Stimulated activated CD4-positive, alpha-beta T cell treated with anti-CD3 and anti-CD28 coated beads, TNF-alpha, amount 100 ng/mL, for 4 hours (primary cell): ENCODE results near the gene TXNRD3.

Source experiments
- DNase-seq, 3 experiments: peaks; one replicate each; pipeline ENCODE4 v3.0.0-alpha.2; 2020; ENCODE audit warnings: low read depth in 3 of 3

Gene TXNRD3

GRCh38 chr3:126654571-126655383 lies at the start of gene TXNRD3:
Gene TXNRD3 (minus strand): TSS chr3:126655124.
- peak; percentile 65 to 83 (median 76) for DNase-seq

- DNase-seq, result peak; percentile 93 to 96 (median 96)
Measured at GRCh38 chr3:126703512-126704493, 48.9 kb upstream of the TXNRD3 start, which contains the start of gene CHCHD6. Gene CHCHD6 (plus strand): TSS chr3:126704240. CDS start chr3:126704313, 73 bp downstream.

GRCh38 chr3:126699011-126699410 lies 44.1 kb upstream of the TXNRD3 start:
- no peak for DNase-seq

GRCh38 chr3:126696701-126697267 lies 41.9 kb upstream of the TXNRD3 start:
- no peak for DNase-seq

- no peak for DNase-seq
Measured at GRCh38 chr3:126693921-126694320, 39.0 kb upstream of the TXNRD3 start.

- no peak for DNase-seq
Measured at GRCh38 chr3:126692858-126693257, 37.9 kb upstream of the TXNRD3 start.

GRCh38 chr3:126691765-126692164 lies 36.8 kb upstream of the TXNRD3 start:
- no peak for DNase-seq

- no peak for DNase-seq
Measured at GRCh38 chr3:126685493-126685892, 30.6 kb upstream of the TXNRD3 start.

- no peak for DNase-seq
Measured at GRCh38 chr3:126685021-126685420, 30.1 kb upstream of the TXNRD3 start.

GRCh38 chr3:126684218-126684751 lies 29.4 kb upstream of the TXNRD3 start:
- no peak for DNase-seq

GRCh38 chr3:126683069-126683468 lies 28.1 kb upstream of the TXNRD3 start:
- DNase-seq, result no peak

GRCh38 chr3:126682009-126682408 lies 27.1 kb upstream of the TXNRD3 start:
- no peak for DNase-seq

- no peak for DNase-seq
Measured at GRCh38 chr3:126680667-126681055, 25.7 kb upstream of the TXNRD3 start.

GRCh38 chr3:126679831-126680666 lies 25.1 kb upstream of the TXNRD3 start:
- DNase-seq, result no peak

GRCh38 chr3:126679318-126679751 lies 24.4 kb upstream of the TXNRD3 start:
- DNase-seq, result peak; percentile 59 to 62 (median 61)

GRCh38 chr3:126678693-126679317 lies 23.9 kb upstream of the TXNRD3 start:
- DNase-seq, result no peak

GRCh38 chr3:126677862-126678503 lies 23.1 kb upstream of the TXNRD3 start:
- no peak for DNase-seq

GRCh38 chr3:126676919-126677705 lies 22.2 kb upstream of the TXNRD3 start:
- DNase-seq, result no peak

GRCh38 chr3:126672741-126673140 lies 17.8 kb upstream of the TXNRD3 start:
- DNase-seq, result no peak
